ENCODE measurements around the gene SMU1.

SMU1 gene

GRCh38 chr9:33103501-33104281 is 27.2 kb upstream of the SMU1 start:
- ChIA-PET CTCF (interaction anchor here (1.1 kb wide), 1 partner anchor 67 kb away, joined by 3 read pairs; no protein-coding TSS in a partner anchor), POLR2A (interaction anchor here (1.0 kb wide), 1 partner anchor 57 kb away, joined by 6 read pairs; no protein-coding TSS in a partner anchor)

More at GRCh38 chr9:33103501-33104281, 27.2 kb upstream of the SMU1 start:
- Histone ChIP-seq H3K4me3 (ENCODE audit: low read depth, low read length) (no peak overlapping the region), H3K27ac (ENCODE audit: extremely low read depth, low read depth, low read length) (no peak overlapping the region), H3K9me3 (ENCODE audit: control insufficient read depth, insufficient read depth, low read depth, low read length) (no peaks in the 10 kb centered on the region), H3K4me1 (ENCODE audit: control insufficient read depth, insufficient read depth, low read length) (no peaks in the 10 kb centered on the region), H3K36me3 (ENCODE audit: control insufficient read depth in 2 of 2, insufficient read depth in 1 of 2, low read length in 2 of 2) (no peaks in the 10 kb centered on the region)
- TF ChIP-seq ZNF449 (tag by site-specific recombination; IDR thresholded peaks at IDR 0.05), result no peak
- no peak for TF ChIP-seq SETDB1 (IDR thresholded peaks at IDR 0.05; ENCODE audit: insufficient read length, low read length)
- TF ChIP-seq GLI2 (tag by site-specific recombination; IDR thresholded peaks at IDR 0.05; ENCODE audit: borderline replicate concordance, low read depth), result no peak
- no peak for TF ChIP-seq ZBTB26 (tag by site-specific recombination; optimal IDR thresholded peaks at IDR 0.05)
- no peak for TF ChIP-seq ZNF629 (tag by site-specific recombination; IDR thresholded peaks at IDR 0.05)
- no peak for TF ChIP-seq ZNF571 (tag by site-specific recombination; IDR thresholded peaks at IDR 0.05)
- no peak for TF ChIP-seq ZNF677 (tag by site-specific recombination; IDR thresholded peaks at IDR 0.05)
- TF ChIP-seq ZNF549 (tag by site-specific recombination; IDR thresholded peaks at IDR 0.05), result no peak
- TF ChIP-seq GFI1B (tag by site-specific recombination; IDR thresholded peaks at IDR 0.05), result no peak
- TF ChIP-seq ZNF580 (tag by site-specific recombination; IDR thresholded peaks at IDR 0.05), result no peak
- no peak for TF ChIP-seq OSR2 (tag by site-specific recombination; IDR thresholded peaks at IDR 0.05)
- TF ChIP-seq ZNF2 (tag by site-specific recombination; IDR thresholded peaks at IDR 0.05), result no peak
- no peak for TF ChIP-seq ZNF513 (tag by site-specific recombination; IDR thresholded peaks at IDR 0.05)
- no peak for TF ChIP-seq ZNF23 (tag by site-specific recombination; IDR thresholded peaks at IDR 0.05; ENCODE audit: borderline replicate concordance)
- TF ChIP-seq ZNF398 (tag by site-specific recombination; IDR thresholded peaks at IDR 0.05), result no peak
- TF ChIP-seq ZNF404 (tag by site-specific recombination; IDR thresholded peaks at IDR 0.05), result no peak
